GM12801 (cell line): ENCODE data around the gene RTL10.

Experiments
- CTCF ChIP-seq: IDR thresholded peaks from one replicate; pipeline ENCODE4 v1.5.1; 2011; ENCODE audit warnings: control low read depth; ENCODE audit not compliant: insufficient read length; ENCODE audit errors: extremely low read depth

Gene RTL10

GRCh38 chr22:19873138-19873959 lies 18.7 kb upstream of the RTL10 start:
- no peak for TF ChIP-seq CTCF

- no peak for TF ChIP-seq CTCF
Measured at GRCh38 chr22:19872779-19873137, 18.1 kb upstream of the RTL10 start.

- TF ChIP-seq CTCF: no peak
Measured at GRCh38 chr22:19871845-19872778, 17.4 kb upstream of the RTL10 start.

- no peak for TF ChIP-seq CTCF
Measured at GRCh38 chr22:19871023-19871844, 16.6 kb upstream of the RTL10 start.

- TF ChIP-seq CTCF: no peak
Measured at GRCh38 chr22:19870153-19871022, 15.7 kb upstream of the RTL10 start.

GRCh38 chr22:19869497-19870152 lies 15.0 kb upstream of the RTL10 start:
- no peak for TF ChIP-seq CTCF
